ENCODE data around the gene SP5. TPM values are rescaled to one million over a fixed set of nuclear protein-coding genes. Genes with fewer than 3 reads are reported as not detected.
"Not testable (repeated sequence)": the region's sequence is repeated elsewhere in the genome, so short reads cannot be mapped to it uniquely, and the experiment has no call there.

The SP5 gene
- total and polyA plus RNA-seq, 2 experiments from 2014 or later, result 0.69 TPM; not detected in 1

DNA sequence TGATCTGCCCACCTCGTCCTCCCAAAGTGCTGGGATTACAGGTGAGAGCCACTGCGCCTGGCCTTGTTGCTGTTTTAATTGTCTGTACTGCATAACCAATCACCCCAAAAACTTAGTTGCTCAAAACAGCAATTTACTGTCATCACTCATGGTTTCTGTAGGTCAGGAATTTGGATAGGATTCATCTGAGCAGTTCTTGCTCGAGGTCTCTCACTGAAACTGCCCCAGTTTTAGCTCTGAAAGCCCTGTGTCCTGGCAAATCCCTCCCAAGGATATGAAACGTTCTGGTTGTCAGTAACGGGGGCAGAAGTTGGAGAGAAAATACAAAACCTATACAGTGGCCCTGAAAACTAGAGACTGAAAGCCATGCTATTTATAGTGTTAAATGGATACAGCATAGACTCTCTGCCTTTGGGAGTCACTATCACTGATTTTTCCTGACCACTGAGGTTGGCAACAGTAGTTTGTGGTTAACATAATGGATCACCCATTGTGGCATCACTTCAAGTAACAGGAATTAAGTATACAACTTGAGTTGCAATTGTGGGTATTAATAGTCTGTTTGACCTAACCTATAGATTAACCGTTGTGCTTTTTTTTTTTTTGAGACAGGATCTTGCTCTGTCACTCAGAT lies 27.9 kb downstream of the SP5 start:
- H3K9me3 ChIP-seq (ENCODE audit: low read depth), result no peaks in the 10 kb centered on the region
- no peaks in the 10 kb centered on the region for H3K36me3 ChIP-seq
- H3K27ac ChIP-seq, result no peak overlapping the region
- TF ChIP-seq, protein P1, sequence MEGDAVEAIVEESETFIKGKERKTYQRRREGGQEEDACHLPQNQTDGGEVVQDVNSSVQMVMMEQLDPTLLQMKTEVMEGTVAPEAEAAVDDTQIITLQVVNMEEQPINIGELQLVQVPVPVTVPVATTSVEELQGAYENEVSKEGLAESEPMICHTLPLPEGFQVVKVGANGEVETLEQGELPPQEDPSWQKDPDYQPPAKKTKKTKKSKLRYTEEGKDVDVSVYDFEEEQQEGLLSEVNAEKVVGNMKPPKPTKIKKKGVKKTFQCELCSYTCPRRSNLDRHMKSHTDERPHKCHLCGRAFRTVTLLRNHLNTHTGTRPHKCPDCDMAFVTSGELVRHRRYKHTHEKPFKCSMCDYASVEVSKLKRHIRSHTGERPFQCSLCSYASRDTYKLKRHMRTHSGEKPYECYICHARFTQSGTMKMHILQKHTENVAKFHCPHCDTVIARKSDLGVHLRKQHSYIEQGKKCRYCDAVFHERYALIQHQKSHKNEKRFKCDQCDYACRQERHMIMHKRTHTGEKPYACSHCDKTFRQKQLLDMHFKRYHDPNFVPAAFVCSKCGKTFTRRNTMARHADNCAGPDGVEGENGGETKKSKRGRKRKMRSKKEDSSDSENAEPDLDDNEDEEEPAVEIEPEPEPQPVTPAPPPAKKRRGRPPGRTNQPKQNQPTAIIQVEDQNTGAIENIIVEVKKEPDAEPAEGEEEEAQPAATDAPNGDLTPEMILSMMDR (IDR thresholded peaks at IDR 0.05; ENCODE audit: low read depth, low read length), result no peak
- H3K27me3 ChIP-seq, result no peaks in the 10 kb centered on the region
- DNase-seq (ENCODE audit: low read depth in 1 of 2, low spot score in 1 of 2), result peak in 1 of 2 donors; percentile 7
- H3K4me1 ChIP-seq (ENCODE audit: low read depth), result no peaks in the 10 kb centered on the region
- H3K4me3 ChIP-seq, result no peak overlapping the region

DNA sequence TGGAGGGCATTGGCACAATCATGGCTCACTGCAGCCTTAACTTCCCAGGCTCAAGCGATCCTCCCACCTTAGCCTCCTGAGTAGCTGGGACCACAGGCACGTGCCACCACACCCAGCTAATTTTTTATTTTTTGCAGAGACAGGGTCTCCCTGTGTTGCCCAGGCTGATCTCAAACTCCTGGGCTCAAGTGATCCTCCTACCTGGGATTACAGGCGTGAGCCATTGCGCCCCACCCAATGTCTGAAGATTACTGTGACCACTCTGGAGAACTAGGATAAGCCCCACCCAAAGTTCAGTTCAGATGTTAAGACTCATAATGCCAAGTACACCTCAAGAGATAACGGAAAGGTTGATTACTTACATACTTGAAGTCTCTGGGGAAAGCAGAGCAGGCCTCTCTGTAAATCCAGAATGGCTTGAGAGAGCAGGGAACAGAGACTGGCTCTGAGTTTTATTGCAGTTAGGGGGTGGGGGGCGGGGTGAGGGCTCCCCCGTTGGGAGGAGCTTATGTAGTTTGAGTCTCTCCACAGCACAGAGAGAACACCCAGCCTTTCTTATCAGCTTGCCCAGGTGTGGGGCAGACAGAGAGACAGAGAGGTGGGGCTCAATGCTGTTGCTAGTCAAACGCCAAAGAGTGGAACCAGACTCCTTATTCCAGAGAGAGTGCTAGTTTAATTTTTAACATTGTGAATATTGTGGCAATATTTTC lies 28.5 kb downstream of the SP5 start:
- Histone ChIP-seq H3K27ac (no peak overlapping the region), H3K36me3 (no peaks in the 10 kb centered on the region), H3K4me1 (ENCODE audit: low read depth) (no peaks in the 10 kb centered on the region), H3K9me3 (ENCODE audit: low read depth) (no peaks in the 10 kb centered on the region), H3K4me3 (no peak overlapping the region), H3K27me3 (no peaks in the 10 kb centered on the region)
- TF ChIP-seq, protein P1 (IDR thresholded peaks at IDR 0.05; ENCODE audit: low read depth, low read length), result no peak
- DNase-seq (ENCODE audit: low read depth in 1 of 2, low spot score in 1 of 2), result no peak

DNA sequence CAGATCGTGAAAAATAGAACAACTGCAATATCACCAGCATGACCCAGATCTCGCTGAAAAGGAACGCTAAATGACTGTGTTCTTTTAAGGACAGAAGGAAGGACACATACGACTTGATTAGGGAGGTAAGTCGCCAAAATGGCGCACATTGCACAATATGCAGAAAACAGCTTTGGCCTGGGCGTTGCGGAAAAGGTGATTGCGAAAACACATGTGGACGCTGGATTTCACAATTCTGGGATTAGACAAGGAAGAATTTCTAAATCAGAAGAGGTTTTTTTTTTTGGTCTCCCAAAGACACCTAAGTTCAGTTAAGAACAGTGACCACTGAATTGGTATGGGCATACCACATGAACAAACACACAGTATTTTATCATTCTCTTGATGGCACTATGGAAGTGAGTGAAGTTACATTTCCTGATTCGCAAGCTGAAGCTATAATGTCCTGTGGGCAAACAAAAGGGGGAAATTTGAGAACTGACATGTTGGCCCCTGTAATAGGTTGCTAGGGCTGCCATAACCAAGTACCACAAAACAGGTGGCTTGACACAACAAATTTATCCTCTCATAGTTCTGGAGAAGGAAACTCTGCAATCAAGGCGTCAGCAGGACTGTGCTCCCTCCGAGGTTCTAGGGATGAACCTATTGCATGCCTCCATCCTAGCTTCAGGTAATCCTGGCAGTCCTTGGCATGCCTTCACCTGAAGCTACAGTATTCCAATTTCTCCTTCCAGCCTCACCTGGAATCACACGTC lies 29.3 kb downstream of the SP5 start:
- TF ChIP-seq, protein P1 (IDR thresholded peaks at IDR 0.05; ENCODE audit: low read depth, low read length), result no peak
- peak in 1 of 2 donors; percentile 82 for DNase-seq (ENCODE audit: low read depth in 1 of 2, low spot score in 1 of 2)
- Histone ChIP-seq H3K36me3 (no peaks in the 10 kb centered on the region), H3K27ac (no peak overlapping the region), H3K9me3 (ENCODE audit: low read depth) (no peaks in the 10 kb centered on the region), H3K27me3 (no peaks in the 10 kb centered on the region), H3K4me1 (ENCODE audit: low read depth) (no peaks in the 10 kb centered on the region), H3K4me3 (no peak overlapping the region)

DNA sequence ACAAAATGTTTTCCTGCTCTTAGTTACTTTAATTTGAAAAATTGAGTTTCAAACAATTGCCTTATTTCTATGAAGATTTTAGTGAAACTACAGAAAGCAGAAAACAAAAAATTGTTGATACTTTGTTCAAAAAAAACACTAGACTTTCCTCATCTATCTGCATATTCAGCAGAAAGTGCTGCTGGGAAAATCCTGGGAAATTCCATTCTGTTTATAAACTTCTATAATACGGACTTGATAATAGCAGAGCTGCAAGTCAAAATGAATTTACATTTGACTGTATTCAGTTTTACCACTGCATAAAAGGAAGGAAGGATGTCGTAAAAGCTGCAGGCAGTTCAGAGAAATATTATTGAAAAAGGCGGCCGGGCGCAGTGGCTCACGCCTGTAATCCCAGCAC lies 30.2 kb downstream of the SP5 start:
- no peak for DNase-seq (ENCODE audit: low read depth in 1 of 2, low spot score in 1 of 2)

DNA sequence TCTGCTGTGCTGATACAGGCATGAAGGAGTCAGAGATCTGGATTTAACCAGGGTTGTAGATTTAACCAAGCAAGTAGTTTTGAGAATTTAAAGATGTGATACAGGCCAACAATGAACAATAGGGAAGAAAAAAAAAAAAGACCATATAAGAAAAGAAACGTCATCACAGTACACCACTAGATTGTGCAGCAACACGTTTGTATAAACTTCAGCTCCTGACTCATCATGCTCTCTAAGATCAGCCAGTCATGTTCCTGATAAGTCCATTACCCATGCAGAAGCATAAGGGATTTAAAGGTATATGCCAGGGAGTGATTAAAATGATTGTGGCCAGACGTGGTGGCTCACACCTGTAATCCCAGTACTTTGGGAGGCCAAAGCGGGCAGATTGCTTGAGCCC lies 32.8 kb downstream of the SP5 start:
- H3K9me3 ChIP-seq (ENCODE audit: low read depth), result no peaks in the 10 kb centered on the region
- H3K27ac ChIP-seq, result no peak overlapping the region
- H3K27me3 ChIP-seq, result no peaks in the 10 kb centered on the region
- H3K36me3 ChIP-seq, result no peaks in the 10 kb centered on the region
- peak in 1 of 2 donors; percentile 68 for DNase-seq (ENCODE audit: low read depth in 1 of 2, low spot score in 1 of 2)
- TF ChIP-seq, protein P1 (IDR thresholded peaks at IDR 0.05; ENCODE audit: low read depth, low read length), result no peak
- H3K4me3 ChIP-seq, result no peak overlapping the region
- no peaks in the 10 kb centered on the region for H3K4me1 ChIP-seq (ENCODE audit: low read depth)

More for the DNA sequence above, 30.2 kb downstream of the SP5 start:
- Histone ChIP-seq H3K9me3 (ENCODE audit: low read depth) (no peaks in the 10 kb centered on the region), H3K27ac (no peak overlapping the region), H3K36me3 (no peaks in the 10 kb centered on the region), H3K4me3 (no peak overlapping the region), H3K4me1 (ENCODE audit: low read depth) (no peaks in the 10 kb centered on the region), H3K27me3 (no peaks in the 10 kb centered on the region)
- TF ChIP-seq, protein P1 (IDR thresholded peaks at IDR 0.05; ENCODE audit: low read depth, low read length), result no peak

DNA sequence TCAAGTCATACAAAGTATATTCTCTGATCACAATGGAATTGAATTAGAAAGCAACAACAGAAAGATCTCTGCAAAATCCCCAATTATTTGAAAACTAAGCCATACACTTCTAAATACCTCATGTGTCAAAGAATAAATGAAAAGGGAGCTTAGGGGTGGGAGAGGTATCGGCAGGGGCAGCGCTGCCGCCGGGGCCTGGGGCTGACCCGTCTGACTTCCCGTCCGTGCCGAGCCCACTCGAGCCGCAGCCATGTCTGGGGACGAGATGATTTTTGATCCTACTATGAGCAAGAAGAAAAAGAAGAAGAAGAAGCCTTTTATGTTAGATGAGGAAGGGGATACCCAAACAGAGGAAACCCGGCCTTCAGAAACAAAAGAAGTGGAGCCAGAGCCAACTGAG lies 36.4 kb downstream of the SP5 start:
- not testable (repeated sequence) for H3K36me3 ChIP-seq; H3K4me1 ChIP-seq (ENCODE audit: low read depth); DNase-seq (ENCODE audit: low read depth in 1 of 2, low spot score in 1 of 2); H3K27me3 ChIP-seq; H3K4me3 ChIP-seq; H3K27ac ChIP-seq; H3K9me3 ChIP-seq (ENCODE audit: low read depth)

Measured in cardiac muscle cell (in vitro differentiated cells and primary cell).